ENCODE data around the gene PTPN1. TPM values are rescaled to one million over a fixed set of nuclear protein-coding genes. Genes with fewer than 3 reads are reported as not detected.

Gene PTPN1
- total RNA-seq, 1 experiment from 2014 or later: 63.0 TPM

- ChIA-PET CTCF (interaction anchor here (0.6 to 1.7 kb wide), 10 partner anchors 8 to 413 kb away, joined by 3 to 9 read pairs (median 4); no protein-coding TSS in a partner anchor), POLR2A (interaction anchor here (0.7 to 1.2 kb wide), 4 partner anchors 32 to 157 kb away, joined by 3 to 6 read pairs (median 4); no protein-coding TSS in a partner anchor)
- peaks cover 24% of the 10 kb centered on the region for H3K36me3 Mint-ChIP-seq (ENCODE audit: insufficient read depth, unreplicated experiment)
- intact Hi-C loops (cut with micrococcal nuclease): no loop called here
- no peak for TF ChIP-seq CTCF (IDR thresholded peaks at IDR 0.05; ENCODE audit: unreplicated experiment)
- peaks cover 8% of the 10 kb centered on the region for H3K4me1 Mint-ChIP-seq (ENCODE audit: insufficient read depth, unreplicated experiment)
- no peaks in the 10 kb centered on the region for H3K27me3 Mint-ChIP-seq (ENCODE audit: insufficient read depth, unreplicated experiment)
- BruUV-seq (replicated peaks): no TSS peak
- no peak overlapping the region for H3K27ac Mint-ChIP-seq (ENCODE audit: low read depth, unreplicated experiment)
- no peaks in the 10 kb centered on the region for H3K9me3 Mint-ChIP-seq (ENCODE audit: unreplicated experiment)
- no peak overlapping the region for H3K4me3 Mint-ChIP-seq (ENCODE audit: unreplicated experiment)
- DNase-seq (ENCODE audit: unreplicated experiment): no peak
Measured at GRCh38 chr20:50592282-50593004, 82.3 kb downstream of the PTPN1 start.

- BruUV-seq (replicated peaks): no TSS peak
- peaks cover 21% of the 10 kb centered on the region for H3K36me3 Mint-ChIP-seq (ENCODE audit: insufficient read depth, unreplicated experiment)
- H3K4me1 Mint-ChIP-seq (ENCODE audit: insufficient read depth, unreplicated experiment): peaks cover 4% of the 10 kb centered on the region
- no peak for DNase-seq (ENCODE audit: unreplicated experiment)
- no peak for TF ChIP-seq CTCF (IDR thresholded peaks at IDR 0.05; ENCODE audit: unreplicated experiment)
- ChIA-PET CTCF (interaction anchor here (0.9 to 1.7 kb wide), 5 partner anchors 9 to 414 kb away, joined by 3 to 9 read pairs (median 5); no protein-coding TSS in a partner anchor), POLR2A (interaction anchor here (0.7 to 1.2 kb wide), 3 partner anchors 32 to 82 kb away, joined by 3 to 6 read pairs (median 3); no protein-coding TSS in a partner anchor)
- no peak overlapping the region for H3K4me3 Mint-ChIP-seq (ENCODE audit: unreplicated experiment)
- H3K27me3 Mint-ChIP-seq (ENCODE audit: insufficient read depth, unreplicated experiment): no peaks in the 10 kb centered on the region
- intact Hi-C loops (cut with micrococcal nuclease): no loop called here
- no peaks in the 10 kb centered on the region for H3K9me3 Mint-ChIP-seq (ENCODE audit: unreplicated experiment)
- H3K27ac Mint-ChIP-seq (ENCODE audit: low read depth, unreplicated experiment): no peak overlapping the region
Measured at GRCh38 chr20:50593005-50593335, 82.8 kb downstream of the PTPN1 start.

- CTCF ChIA-PET: interaction anchor here (0.6 to 3.4 kb wide), 6 partner anchors 41 to 408 kb away, joined by 3 to 13 read pairs (median 4); no protein-coding TSS in a partner anchor
- H3K36me3 Mint-ChIP-seq (ENCODE audit: insufficient read depth, unreplicated experiment): peaks cover 12% of the 10 kb centered on the region
- no peaks in the 10 kb centered on the region for H3K27me3 Mint-ChIP-seq (ENCODE audit: insufficient read depth, unreplicated experiment)
- no peaks in the 10 kb centered on the region for H3K4me1 Mint-ChIP-seq (ENCODE audit: insufficient read depth, unreplicated experiment)
- no peak for TF ChIP-seq CTCF (IDR thresholded peaks at IDR 0.05; ENCODE audit: unreplicated experiment)
- no peak overlapping the region for H3K4me3 Mint-ChIP-seq (ENCODE audit: unreplicated experiment)
- no peaks in the 10 kb centered on the region for H3K9me3 Mint-ChIP-seq (ENCODE audit: unreplicated experiment)
- BruUV-seq (replicated peaks): no TSS peak
- H3K27ac Mint-ChIP-seq (ENCODE audit: low read depth, unreplicated experiment): no peak overlapping the region
- POLR2A ChIA-PET: interaction anchor here (0.8 to 2.5 kb wide), 4 partner anchors 9 to 155 kb away, joined by 3 to 7 read pairs (median 4); no protein-coding TSS in a partner anchor
- intact Hi-C loops (cut with micrococcal nuclease): no loop called here
- no peak for DNase-seq (ENCODE audit: unreplicated experiment)
Measured at GRCh38 chr20:50594231-50594590, 84.0 kb downstream of the PTPN1 start.

- intact Hi-C loops (cut with micrococcal nuclease): no loop called here
- Mint-ChIP-seq H3K27ac (ENCODE audit: low read depth, unreplicated experiment) (no peak overlapping the region), H3K4me3 (ENCODE audit: unreplicated experiment) (no peak overlapping the region), H3K9me3 (ENCODE audit: unreplicated experiment) (no peaks in the 10 kb centered on the region), H3K27me3 (ENCODE audit: insufficient read depth, unreplicated experiment) (no peaks in the 10 kb centered on the region), H3K36me3 (ENCODE audit: insufficient read depth, unreplicated experiment) (peaks cover 11% of the 10 kb centered on the region), H3K4me1 (ENCODE audit: insufficient read depth, unreplicated experiment) (no peaks in the 10 kb centered on the region)
- TF ChIP-seq CTCF (IDR thresholded peaks at IDR 0.05; ENCODE audit: unreplicated experiment): no peak
- ChIA-PET CTCF (interaction anchor here (0.8 to 3.4 kb wide), 3 partner anchors 40 to 409 kb away, joined by 3 to 13 read pairs (median 3); no protein-coding TSS in a partner anchor), POLR2A (interaction anchor here (1.0 to 2.5 kb wide), 4 partner anchors 8 to 36 kb away, joined by 3 to 7 read pairs (median 4); no protein-coding TSS in a partner anchor)
- BruUV-seq (replicated peaks): no TSS peak
- DNase-seq (ENCODE audit: unreplicated experiment): no peak
Measured at GRCh38 chr20:50594591-50595432, 84.6 kb downstream of the PTPN1 start.

All from MCF 10A (cell line).